HepG2 (cell line): Measurements from ENCODE around the gene SYS1. TPM values are rescaled to one million over a fixed set of nuclear protein-coding genes. Genes with fewer than 3 reads are reported as not detected.

Source experiments
- ATF1 ChIP-seq: IDR thresholded peaks from 2 replicates; pipeline ENCODE4 v1.6.1; 2016; ENCODE audit warnings: mild to moderate bottlenecking, control low read depth
- ATF7-NPFF ChIP-seq: sonication (generic); formaldehyde crosslinking; IDR thresholded peaks from 2 replicates; pipeline ENCODE4 v1.8.1; 2023; ENCODE audit warnings: mild to moderate bottlenecking, low read depth, missing genetic modification reagents, moderate library complexity
- ATRX ChIP-seq: sonication (generic); formaldehyde crosslinking; IDR thresholded peaks from 2 replicates; pipeline ENCODE4 v1.4.0; 2020; ENCODE audit warnings: missing genetic modification reagents, borderline replicate concordance
- BHLHE40 ChIP-seq: IDR thresholded peaks from 2 replicates; pipeline ENCODE4 v1.6.1; 2011; ENCODE audit warnings: low read length, improper control_type of control experiment
- FOXP4 ChIP-seq: sonication (generic); formaldehyde crosslinking; IDR thresholded peaks from 2 replicates; pipeline ENCODE4 v1.4.0; 2020; ENCODE audit warnings: missing genetic modification reagents
- GABPB1 ChIP-seq: IDR thresholded peaks from 2 replicates; pipeline ENCODE4 v1.6.1; 2016; ENCODE audit warnings: mild to moderate bottlenecking, missing genetic modification reagents, moderate library complexity, missing compliant biosample characterization
- GTF2F1 ChIP-seq: fragments of 150-350 bp; IDR thresholded peaks from 2 replicates; pipeline ENCODE4 v1.6.1; 2014; ENCODE audit warnings: low read length
- KLF6 ChIP-seq: IDR thresholded peaks from 2 replicates; pipeline ENCODE4 v1.8.0; 2016; ENCODE audit warnings: missing biosample characterization, missing genetic modification reagents
- MXD3 ChIP-seq: IDR thresholded peaks from 2 replicates; pipeline ENCODE4 v1.6.1; 2016; ENCODE audit warnings: mild to moderate bottlenecking, missing biosample characterization, missing genetic modification reagents
- MYPOP ChIP-seq: sonication (generic); formaldehyde crosslinking; IDR thresholded peaks from 2 replicates; pipeline ENCODE4 v1.8.1; 2023; ENCODE audit warnings: mild to moderate bottlenecking, moderate library complexity, missing genetic modification reagents
- POLR2AphosphoS5 ChIP-seq: IDR thresholded peaks from 2 replicates; pipeline ENCODE4 v1.6.1; 2012; ENCODE audit warnings: low read depth, low read length
- PPARG ChIP-seq: conservative IDR thresholded peaks from 2 replicates; pipeline ENCODE4 v1.6.1; 2016; ENCODE audit warnings: missing biosample characterization, missing genetic modification reagents
- REPIN1 ChIP-seq: sonication (generic); formaldehyde crosslinking; IDR thresholded peaks from 2 replicates; pipeline ENCODE4 v1.8.0; 2022; ENCODE audit warnings: missing genetic modification reagents, low read depth, mild to moderate bottlenecking, borderline replicate concordance
- RNF2 ChIP-seq: fragments of 450-650 bp; conservative IDR thresholded peaks from 2 replicates; pipeline ENCODE4 v1.6.1; 2016; ENCODE audit warnings: low read depth
- TBX2 ChIP-seq: sonication (generic); formaldehyde crosslinking; IDR thresholded peaks from 2 replicates; pipeline ENCODE4 v1.5.0; 2020; ENCODE audit warnings: missing genetic modification reagents, mild to moderate bottlenecking, borderline replicate concordance
- ZBTB37 ChIP-seq: sonication (generic); formaldehyde crosslinking; IDR thresholded peaks from 2 replicates; pipeline ENCODE4 v1.4.0; 2020; ENCODE audit warnings: mild to moderate bottlenecking, missing genetic modification reagents
- ZBTB42 ChIP-seq: sonication (generic); formaldehyde crosslinking; IDR thresholded peaks from 2 replicates; pipeline ENCODE4 v1.5.0; 2020; ENCODE audit warnings: mild to moderate bottlenecking, missing genetic modification reagents
- ZIK1 ChIP-seq: sonication (generic); formaldehyde crosslinking; IDR thresholded peaks from 2 replicates; pipeline ENCODE4 v1.5.0; 2020; ENCODE audit warnings: mild to moderate bottlenecking, low read depth, missing genetic modification reagents, borderline replicate concordance
- ZNF138 ChIP-seq: sonication (generic); formaldehyde crosslinking; IDR thresholded peaks from 2 replicates; pipeline ENCODE4 v1.5.0; 2020; ENCODE audit warnings: mild to moderate bottlenecking, low read depth, missing genetic modification reagents
- ZNF430 ChIP-seq: sonication (generic); formaldehyde crosslinking; IDR thresholded peaks from 2 replicates; pipeline ENCODE4 v1.9.0; 2021; ENCODE audit warnings: mild to moderate bottlenecking, missing genetic modification reagents
- ZNF550 ChIP-seq: sonication (generic); formaldehyde crosslinking; IDR thresholded peaks from 2 replicates; pipeline ENCODE4 v1.4.0; 2020; ENCODE audit warnings: mild to moderate bottlenecking, missing genetic modification reagents, borderline replicate concordance
- ZNF772 ChIP-seq: sonication (generic); formaldehyde crosslinking; IDR thresholded peaks from 2 replicates; pipeline ENCODE4 v1.5.0; 2020; ENCODE audit warnings: mild to moderate bottlenecking, missing genetic modification reagents
- ZNF883 ChIP-seq: sonication (generic); formaldehyde crosslinking; IDR thresholded peaks from 2 replicates; pipeline ENCODE4 v1.5.1; 2020; ENCODE audit warnings: mild to moderate bottlenecking, missing genetic modification reagents; ENCODE audit errors: not compliant biosample characterization
- ZXDC ChIP-seq: sonication (generic); formaldehyde crosslinking; IDR thresholded peaks from 2 replicates; pipeline ENCODE4 v1.5.0; 2020; ENCODE audit warnings: mild to moderate bottlenecking, missing genetic modification reagents
- polyA plus RNA-seq, 8 experiments: library from polyadenylated mRNA; depleted of rRNA in 3 of 8; stranded (reverse) in 7 of 8; unstranded in 1 of 8; fragments of >200 nt; fragmentation: Illumina TruSeq in 4 of 8; extraction: Trizol in 4 of 8; gene quantifications; 2 replicates each; pipeline versions ENCODE4 v1.2.1 to v1.2.3, GENCODE V29; 2011 to 2016; ENCODE audit warnings: low read depth in 4 of 8, missing spikeins in 1 of 8, mixed read lengths in 1 of 8; ENCODE audit not compliant: insufficient read depth in 1 of 8
- total RNA-seq, 5 experiments: library from RNA; depleted of rRNA; stranded (reverse); fragments of >200 nt; fragmentation: Illumina TruSeq; extraction: Trizol; gene quantifications; 2 replicates each; pipeline ENCODE4 v1.2.3, GENCODE V29; 2016; ENCODE audit warnings: low read depth in 1 of 5

The SYS1 gene
- total and polyA plus RNA-seq, 2 of the 13 experiments (the other 11 are each of a cell fraction or from before 2014, with no cell fraction given), result 38.3 to 65.6 TPM

- no peak for TF ChIP-seq ZXDC
- peak; percentile 87 for TF ChIP-seq PPARG
- no peak for TF ChIP-seq ZBTB42 (CRISPR knock-in tag)
- no peak for TF ChIP-seq MYPOP (CRISPR knock-in tag)
- TF ChIP-seq RNF2, result no peak
- TF ChIP-seq TBX2 (CRISPR knock-in tag), result peak; percentile 84
- peak; percentile 95 for TF ChIP-seq FOXP4 (CRISPR knock-in tag)
- TF ChIP-seq ZNF883, result no peak
- TF ChIP-seq ZNF772 (CRISPR knock-in tag), result no peak
- TF ChIP-seq ZBTB37 (CRISPR knock-in tag), result no peak
- 0 out of 2 replicates have a peak, but pooled peaks have one; percentile 78 for TF ChIP-seq ZNF430 (CRISPR knock-in tag)
- TF ChIP-seq MXD3 (CRISPR knock-in tag), result no peak
- TF ChIP-seq KLF6 (CRISPR knock-in tag), result peak; percentile 60
- no peak for TF ChIP-seq ATRX (CRISPR knock-in tag)
- TF ChIP-seq ZNF550 (CRISPR knock-in tag), result no peak
- TF ChIP-seq ZIK1 (CRISPR knock-in tag), result no peak
- no peak; the same call in 1 of the 2 replicates for TF ChIP-seq ATF1 (CRISPR knock-in tag)
- TF ChIP-seq ZNF138, result 0 out of 2 replicates have a peak, but pooled peaks have one; percentile 65
- TF ChIP-seq ATF7-NPFF, result no peak
- TF ChIP-seq REPIN1 (CRISPR knock-in tag), result peak; percentile 74; the same call in 1 of the 2 replicates
- TF ChIP-seq GTF2F1, result no peak
- TF ChIP-seq GABPB1 (CRISPR knock-in tag), result 0 out of 2 replicates have a peak, but pooled peaks have one; percentile 4
- no peak for TF ChIP-seq POLR2AphosphoS5
- no peak for TF ChIP-seq BHLHE40
Observed at GRCh38 chr20:45340236-45340847, 22.6 kb upstream of the SYS1 start (continued).
